ENCODE data around the gene SNX25.

DNA sequence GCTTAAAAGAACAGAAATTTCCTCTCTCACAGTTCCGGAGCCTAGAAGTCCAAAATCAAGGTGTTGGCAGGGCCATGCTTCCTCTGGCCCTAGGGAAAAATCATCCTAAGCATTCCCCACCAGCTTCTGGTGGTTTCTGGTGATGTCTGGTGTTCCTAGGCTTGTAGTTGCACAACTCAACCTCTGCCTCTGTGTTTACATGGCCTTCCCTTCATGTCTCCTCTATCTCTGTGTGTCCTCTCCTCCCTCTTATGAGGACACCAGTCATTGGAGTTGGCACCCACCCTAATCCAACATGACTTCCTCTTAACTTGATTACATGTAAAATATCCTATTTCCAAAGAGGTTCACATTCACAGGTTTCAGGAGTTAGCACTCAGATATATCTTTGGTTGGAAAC is 170.9 kb downstream of the SNX25 start:
- TF ChIP-seq, protein P1, sequence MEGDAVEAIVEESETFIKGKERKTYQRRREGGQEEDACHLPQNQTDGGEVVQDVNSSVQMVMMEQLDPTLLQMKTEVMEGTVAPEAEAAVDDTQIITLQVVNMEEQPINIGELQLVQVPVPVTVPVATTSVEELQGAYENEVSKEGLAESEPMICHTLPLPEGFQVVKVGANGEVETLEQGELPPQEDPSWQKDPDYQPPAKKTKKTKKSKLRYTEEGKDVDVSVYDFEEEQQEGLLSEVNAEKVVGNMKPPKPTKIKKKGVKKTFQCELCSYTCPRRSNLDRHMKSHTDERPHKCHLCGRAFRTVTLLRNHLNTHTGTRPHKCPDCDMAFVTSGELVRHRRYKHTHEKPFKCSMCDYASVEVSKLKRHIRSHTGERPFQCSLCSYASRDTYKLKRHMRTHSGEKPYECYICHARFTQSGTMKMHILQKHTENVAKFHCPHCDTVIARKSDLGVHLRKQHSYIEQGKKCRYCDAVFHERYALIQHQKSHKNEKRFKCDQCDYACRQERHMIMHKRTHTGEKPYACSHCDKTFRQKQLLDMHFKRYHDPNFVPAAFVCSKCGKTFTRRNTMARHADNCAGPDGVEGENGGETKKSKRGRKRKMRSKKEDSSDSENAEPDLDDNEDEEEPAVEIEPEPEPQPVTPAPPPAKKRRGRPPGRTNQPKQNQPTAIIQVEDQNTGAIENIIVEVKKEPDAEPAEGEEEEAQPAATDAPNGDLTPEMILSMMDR (conservative IDR thresholded peaks at IDR 0.05; ENCODE audit: low read depth in 2 of 2): no peak
- TF ChIP-seq EZH2 (IDR thresholded peaks at IDR 0.05; ENCODE audit: low read depth, unreplicated experiment) (no peak), POLR2AphosphoS5 (IDR thresholded peaks at IDR 0.05; ENCODE audit: low read depth) (no peak), EZH2phosphoT487 (IDR thresholded peaks at IDR 0.05; ENCODE audit: unreplicated experiment) (no peak), CREB1 (CRISPR knock-in tag; IDR thresholded peaks at IDR 0.05; ENCODE audit: low read depth) (no peak), NANOG (IDR thresholded peaks at IDR 0.05; ENCODE audit: borderline replicate concordance) (no peak), ZNF331 (CRISPR knock-in tag; IDR thresholded peaks at IDR 0.05; ENCODE audit: low read depth) (no peak)
- TF ChIP-seq, protein P2, sequence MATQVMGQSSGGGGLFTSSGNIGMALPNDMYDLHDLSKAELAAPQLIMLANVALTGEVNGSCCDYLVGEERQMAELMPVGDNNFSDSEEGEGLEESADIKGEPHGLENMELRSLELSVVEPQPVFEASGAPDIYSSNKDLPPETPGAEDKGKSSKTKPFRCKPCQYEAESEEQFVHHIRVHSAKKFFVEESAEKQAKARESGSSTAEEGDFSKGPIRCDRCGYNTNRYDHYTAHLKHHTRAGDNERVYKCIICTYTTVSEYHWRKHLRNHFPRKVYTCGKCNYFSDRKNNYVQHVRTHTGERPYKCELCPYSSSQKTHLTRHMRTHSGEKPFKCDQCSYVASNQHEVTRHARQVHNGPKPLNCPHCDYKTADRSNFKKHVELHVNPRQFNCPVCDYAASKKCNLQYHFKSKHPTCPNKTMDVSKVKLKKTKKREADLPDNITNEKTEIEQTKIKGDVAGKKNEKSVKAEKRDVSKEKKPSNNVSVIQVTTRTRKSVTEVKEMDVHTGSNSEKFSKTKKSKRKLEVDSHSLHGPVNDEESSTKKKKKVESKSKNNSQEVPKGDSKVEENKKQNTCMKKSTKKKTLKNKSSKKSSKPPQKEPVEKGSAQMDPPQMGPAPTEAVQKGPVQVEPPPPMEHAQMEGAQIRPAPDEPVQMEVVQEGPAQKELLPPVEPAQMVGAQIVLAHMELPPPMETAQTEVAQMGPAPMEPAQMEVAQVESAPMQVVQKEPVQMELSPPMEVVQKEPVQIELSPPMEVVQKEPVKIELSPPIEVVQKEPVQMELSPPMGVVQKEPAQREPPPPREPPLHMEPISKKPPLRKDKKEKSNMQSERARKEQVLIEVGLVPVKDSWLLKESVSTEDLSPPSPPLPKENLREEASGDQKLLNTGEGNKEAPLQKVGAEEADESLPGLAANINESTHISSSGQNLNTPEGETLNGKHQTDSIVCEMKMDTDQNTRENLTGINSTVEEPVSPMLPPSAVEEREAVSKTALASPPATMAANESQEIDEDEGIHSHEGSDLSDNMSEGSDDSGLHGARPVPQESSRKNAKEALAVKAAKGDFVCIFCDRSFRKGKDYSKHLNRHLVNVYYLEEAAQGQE (IDR thresholded peaks at IDR 0.05; ENCODE audit: unreplicated experiment): no peak

Measured in GM23338 (cell line).